Neural cell (in vitro differentiated cells): Measurements from ENCODE around the gene IKZF1.

ENCODE experiments used
- CTCF ChIP-seq: fragments of 450-650 bp; IDR thresholded peaks from 2 replicates; pipeline ENCODE4 v1.5.1; 2014; ENCODE audit warnings: antibody characterized with exemption, mild to moderate bottlenecking, moderate library complexity; ENCODE audit not compliant: poor library complexity, severe bottlenecking
- MXI1 ChIP-seq: fragments of 450-650 bp; conservative IDR thresholded peaks from 2 replicates; pipeline ENCODE4 v1.6.1; 2014; ENCODE audit warnings: antibody characterized with exemption, mild to moderate bottlenecking; ENCODE audit not compliant: poor library complexity, severe bottlenecking
- POLR2AphosphoS5 ChIP-seq: IDR thresholded peaks from 2 replicates; pipeline ENCODE4 v1.6.1; 2012
- REST ChIP-seq: IDR thresholded peaks from 2 replicates; pipeline ENCODE4 v1.6.1; 2012; ENCODE audit warnings: borderline replicate concordance
- TAF1 ChIP-seq: IDR thresholded peaks from 2 replicates; pipeline ENCODE4 v1.6.1; 2012; ENCODE audit warnings: low read depth

DNA sequence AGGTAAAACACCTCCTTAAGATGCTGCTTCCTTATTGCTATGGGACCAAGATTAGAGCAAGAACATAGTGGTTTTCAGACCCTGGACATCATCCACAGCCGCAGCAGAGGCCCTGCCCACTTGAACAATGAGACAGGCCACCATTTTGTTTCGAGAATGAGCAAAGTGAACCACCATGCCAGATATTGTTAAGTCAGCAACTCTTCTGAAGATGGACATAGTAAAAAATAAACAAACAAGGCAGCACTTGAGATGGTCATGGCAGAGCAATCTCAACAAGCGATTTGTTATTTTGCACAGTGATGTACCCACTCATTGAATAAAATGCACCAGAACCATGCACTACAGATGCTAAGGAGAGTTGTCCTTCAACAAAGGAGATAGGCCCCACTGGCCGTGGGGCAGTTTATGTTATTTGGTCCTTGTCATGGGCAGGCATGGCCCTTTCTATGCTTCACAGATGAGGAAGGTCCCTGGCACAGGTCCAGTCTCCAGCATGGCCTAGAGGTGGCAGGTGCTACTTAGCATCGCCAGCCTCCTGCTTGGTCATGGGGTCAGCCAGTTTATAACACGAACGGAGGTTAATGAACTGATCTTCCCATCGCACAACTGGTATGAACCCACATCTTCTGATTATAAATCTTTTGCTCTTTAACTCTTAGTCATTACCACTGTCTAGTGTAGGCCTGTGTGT lies 44.1 kb downstream of the IKZF1 start:
- no peak for TF ChIP-seq CTCF
- TF ChIP-seq REST: no peak
- no peak for TF ChIP-seq TAF1
- no peak for TF ChIP-seq POLR2AphosphoS5
- no peak for TF ChIP-seq MXI1
